Renal cortical epithelial cell (primary cell): ENCODE data around the gene SERPINB6. TPM values are rescaled to one million over a fixed set of nuclear protein-coding genes. Genes with fewer than 3 reads are reported as not detected.
"Not testable (repeated sequence)": the region's sequence is repeated elsewhere in the genome, so short reads cannot be mapped to it uniquely, and the experiment has no call there.

Source experiments
- DNase-seq: peaks from one replicate; pipeline ENCODE4 v3.0.0-alpha.2; 2011; ENCODE audit warnings: low read depth
- total RNA-seq: library from RNA; depleted of rRNA; stranded (reverse); fragments of >200 nt; gene quantifications from 2 replicates; pipeline ENCODE4 v1.2.3, GENCODE V29; 2014

Gene SERPINB6
- total RNA-seq, 1 donor from 2014 or later = 113 TPM

DNA sequence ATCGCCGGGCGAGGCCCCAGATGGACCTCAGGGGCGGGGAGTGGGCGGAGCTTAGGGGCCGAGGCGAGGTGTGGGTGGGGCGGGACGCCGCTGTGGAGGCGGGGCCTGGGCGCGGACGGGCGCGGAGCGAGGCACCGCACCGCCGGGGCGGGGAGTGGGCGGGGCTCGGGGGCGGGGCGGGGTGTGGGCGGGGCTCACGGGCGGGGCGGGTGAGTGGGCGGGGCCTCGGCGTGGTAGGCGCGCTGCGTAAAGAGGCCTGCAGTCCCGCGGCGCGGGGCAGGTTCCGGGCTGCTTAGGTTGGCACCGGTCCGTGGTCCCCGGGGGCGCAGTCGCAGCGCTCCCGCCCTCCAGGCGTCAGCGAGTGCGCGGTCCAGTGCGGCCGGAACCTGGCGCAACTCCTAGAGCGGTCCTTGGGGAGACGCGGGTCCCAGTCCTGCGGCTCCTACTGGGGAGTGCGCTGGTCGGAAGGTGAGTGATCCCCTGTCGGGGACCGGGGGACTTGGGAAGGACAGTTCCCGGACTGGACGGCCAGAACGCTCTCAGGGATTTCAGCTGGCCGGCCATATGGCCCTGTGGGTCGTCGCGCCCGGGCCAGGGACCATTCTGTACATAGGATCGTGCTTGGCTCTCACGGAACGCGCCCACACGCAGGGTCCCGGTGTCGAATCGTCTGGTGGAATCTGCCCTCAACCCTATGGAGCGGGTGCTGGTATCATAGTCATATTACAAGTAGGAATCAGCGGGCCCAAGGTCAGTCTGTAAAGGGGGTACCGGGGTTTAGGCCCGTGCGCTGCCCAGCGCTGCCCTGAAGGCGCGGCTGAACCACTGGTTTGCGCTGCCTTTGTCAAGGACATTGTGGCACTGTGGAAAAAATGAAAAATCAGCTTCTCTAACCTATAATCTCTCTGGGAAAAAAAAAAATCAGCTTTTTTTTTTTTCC, 28.5 kb upstream of the SERPINB6 start, which contains the start of gene NQO2:
Gene NQO2 (plus strand): TSS at position 277 of the 940 bp plus-strand sequence. CDS start 6,659 bp downstream, outside the sequence.
- DNase-seq = no peak

DNA sequence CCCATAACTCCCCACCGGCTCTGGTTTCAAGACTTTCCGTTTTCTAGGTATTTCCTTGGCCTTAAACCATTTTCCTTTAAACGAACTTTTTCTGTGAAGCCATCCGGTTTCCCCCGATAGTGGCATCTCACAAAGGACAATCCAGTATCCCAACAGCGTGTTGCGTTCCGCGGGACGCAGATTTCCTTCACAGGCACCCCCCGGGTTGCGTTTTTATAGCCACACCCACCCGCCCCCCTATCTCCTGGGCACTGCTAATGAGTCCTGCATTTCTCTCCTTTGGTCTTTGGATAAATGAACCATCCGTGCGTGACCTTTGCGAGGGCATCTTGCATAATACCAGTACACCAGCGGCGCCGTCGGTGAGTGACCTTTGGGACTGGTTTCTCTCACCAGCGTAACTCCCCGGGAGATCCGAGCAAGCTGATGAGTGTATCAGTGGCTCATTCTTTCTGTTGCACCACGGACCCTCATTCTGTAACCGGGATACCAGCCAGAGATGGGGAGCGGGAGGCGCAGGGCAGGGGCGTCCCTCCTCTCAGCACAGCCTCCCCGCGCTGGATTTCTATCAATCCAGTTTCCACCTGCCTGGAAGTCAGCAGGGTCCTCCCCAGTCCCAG, 27.7 kb upstream of the SERPINB6 start:
- peak; percentile 82 for DNase-seq

DNA sequence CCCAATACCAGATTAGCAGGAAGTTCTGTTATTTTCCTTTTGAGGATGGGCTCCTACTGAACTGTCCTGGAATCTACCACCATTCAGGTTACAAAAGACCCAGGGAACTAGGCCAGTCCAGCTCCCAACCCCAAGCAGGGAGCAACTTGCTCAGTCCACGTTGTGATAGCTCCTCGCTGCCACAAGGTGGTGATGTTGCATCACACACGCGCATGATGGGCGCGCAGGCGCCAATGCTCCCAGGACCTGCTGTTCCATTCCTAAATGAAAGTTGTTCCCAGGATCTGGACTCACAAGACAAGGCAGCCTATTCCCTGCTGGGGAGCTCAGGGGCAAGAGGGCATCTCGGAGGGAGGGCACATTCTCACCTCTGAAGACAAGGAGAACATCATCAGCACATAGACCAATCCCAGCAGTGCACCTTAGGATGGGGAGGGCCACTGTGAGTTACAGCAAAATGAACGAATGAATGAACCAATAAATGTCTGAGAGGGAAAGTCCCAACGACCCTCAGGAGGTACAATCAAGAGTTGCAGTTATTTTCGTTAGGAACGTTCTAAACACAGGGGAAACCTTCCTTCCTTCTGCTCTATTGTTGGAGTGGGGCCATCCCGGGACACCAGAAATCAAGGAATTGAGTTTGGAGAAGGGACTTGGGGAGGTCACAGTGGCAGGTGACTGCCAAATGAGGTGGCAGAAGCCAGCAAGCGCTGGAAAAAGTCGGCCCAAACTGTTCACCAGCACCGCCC, 27.1 kb upstream of the SERPINB6 start:
- not testable (repeated sequence) for DNase-seq

DNA sequence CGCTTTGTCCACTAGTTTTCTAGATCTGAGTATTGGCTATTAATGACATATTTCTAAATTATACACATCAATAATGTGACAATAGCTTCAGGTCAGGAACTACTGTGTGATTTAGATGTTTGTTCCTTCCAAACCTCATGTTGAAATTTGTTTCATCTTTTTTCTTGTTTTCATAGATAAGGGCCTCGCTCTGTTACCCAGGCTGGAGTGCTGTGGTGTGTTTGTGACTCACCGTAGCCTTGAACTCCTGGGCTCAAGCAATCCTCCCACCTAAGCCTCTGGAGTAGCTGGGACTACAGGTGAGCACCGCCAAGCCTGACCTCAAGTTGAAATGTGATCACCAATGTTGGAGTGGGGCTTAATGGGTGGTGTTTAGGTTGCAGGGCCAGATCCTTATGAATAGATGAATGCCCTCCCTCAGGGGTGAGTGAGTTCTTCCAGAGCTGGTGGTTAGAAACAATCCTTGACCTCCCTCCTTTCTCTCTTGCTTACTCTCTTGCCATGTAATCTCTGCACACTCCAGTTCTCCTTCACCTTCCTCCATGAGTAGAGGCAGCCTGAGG, 22.5 kb upstream of the SERPINB6 start:
- no peak for DNase-seq

DNA sequence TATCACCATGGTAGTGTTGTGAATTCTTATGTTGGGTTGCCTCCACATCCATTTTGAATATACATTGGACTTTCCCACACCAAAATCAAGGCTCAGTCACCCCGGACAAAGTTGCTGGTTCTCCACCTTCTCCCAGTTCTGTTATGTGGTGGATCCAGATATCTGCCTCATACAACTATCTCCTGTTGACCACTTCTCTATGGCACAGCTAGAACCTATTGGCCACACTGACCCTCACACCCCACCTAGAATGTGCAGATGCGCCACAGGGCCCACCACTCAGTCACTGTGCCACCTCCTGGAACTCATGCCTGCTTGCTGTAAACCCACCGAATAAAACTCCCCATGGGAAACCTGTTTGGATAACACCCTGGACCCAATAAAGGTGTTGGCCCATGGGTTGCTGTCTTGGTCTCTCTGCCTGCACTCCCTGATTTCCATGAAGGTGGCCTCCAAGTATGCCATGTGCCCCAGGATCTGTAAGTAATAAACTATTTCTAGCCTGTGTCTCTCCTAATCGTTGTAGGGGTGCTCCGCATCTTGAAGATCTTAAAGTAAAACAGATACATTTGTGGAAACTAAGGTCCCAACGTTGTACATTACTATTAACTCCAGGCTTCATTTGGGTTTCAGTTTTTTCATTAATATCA, 21.1 kb upstream of the SERPINB6 start:
- DNase-seq = no peak

DNA sequence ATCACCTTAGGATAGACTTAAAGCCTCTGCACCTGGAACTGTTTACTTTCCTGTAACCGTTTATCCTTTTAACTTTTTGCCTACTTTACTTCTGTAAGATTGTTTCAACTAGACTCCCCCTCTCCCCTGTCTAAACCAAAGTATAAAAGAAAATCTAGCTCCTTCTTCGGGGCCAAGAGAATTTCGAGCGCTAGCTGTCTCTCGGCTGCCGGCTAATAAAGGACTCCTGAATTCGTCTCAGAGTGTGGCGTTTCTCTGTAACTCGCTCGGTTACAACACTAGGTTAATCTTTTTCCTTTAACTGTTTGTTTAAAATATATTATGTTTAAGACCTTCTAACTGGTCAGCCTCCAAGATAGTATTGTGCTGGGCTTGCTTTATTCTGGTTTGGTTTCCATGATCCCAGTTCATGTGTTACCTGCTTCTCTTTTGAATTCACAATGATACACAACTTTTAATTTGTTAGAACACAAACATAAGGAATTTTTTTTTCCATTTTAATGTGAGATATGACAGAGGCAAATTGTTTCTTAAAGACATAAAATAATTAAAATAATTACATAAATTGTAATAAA, 19.7 kb upstream of the SERPINB6 start:
- DNase-seq = no peak

DNA sequence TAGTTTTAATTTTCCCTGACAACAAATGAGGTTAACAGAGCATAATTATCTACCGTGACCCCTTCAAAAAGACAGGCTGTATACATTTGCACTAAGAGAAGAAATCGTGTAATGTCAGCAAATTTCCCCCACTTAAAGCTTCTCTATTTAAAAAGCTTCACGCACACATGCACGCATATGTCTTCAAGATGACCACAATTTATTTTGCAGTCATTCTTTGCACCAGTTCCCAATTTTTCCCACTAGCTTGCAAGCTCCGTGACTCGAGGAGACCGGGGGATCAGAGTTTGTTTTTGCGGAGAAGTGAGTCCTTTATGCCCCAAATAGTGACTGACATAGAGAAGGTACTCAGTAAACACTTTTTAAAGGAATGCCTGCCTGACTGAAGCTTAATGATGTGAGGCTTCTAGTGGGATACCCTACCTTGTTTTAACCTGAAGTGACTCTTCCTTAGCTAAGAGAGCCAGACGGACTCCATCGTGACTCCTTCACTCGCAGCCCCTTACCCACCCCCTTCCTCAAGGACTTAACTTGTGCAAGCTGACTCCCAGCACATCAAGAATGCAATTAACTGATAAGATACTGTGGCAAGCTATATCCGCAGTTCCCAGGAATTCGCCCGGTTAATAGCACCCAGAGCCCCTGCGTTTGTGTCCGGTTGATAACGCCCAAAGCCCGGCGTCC, 19.0 kb upstream of the SERPINB6 start:
- peak; percentile 41 for DNase-seq

DNA sequence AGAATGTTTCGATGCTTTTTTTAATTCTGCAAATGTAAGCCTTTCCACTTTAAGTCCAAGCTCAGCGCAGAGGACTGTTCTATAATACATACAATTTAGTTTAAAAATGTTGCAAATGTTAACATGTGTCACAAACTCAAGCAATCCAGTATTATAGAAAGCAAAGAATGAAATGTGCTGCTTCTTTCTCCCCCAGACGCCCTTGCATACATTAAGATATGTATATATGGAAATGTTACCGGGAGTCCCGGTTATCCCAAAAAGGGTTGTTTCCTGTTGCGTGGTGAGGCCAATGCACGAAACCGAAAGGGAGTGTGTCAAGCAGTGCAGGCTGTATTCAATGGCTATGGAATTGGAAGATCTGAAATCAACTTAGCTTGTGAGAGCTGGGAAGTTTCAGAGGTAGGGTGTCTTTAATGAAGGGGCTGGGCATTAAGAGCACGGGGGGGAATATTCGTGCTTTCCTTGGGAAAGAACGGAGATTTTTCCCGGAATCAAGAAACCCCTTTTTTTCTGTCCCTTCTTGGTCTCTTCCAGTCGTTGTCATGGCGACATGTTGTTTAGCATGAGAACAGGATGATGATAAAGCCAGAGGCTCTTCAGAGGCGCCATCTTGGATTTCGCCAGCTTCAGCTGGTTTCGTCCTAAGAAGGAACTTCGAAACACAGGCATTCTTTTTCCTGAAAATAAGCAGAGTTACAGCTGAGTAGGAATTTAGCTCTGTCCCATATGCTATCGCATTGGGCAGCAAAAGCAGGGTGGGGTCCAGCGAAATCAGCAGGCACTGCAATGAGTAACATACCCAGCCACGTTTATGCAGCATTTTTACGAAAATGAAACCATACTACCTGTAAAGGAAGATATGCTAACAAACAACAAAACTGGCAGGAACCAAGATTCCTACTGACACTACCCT, 18.2 kb upstream of the SERPINB6 start:
- DNase-seq = peak; percentile 98

DNA sequence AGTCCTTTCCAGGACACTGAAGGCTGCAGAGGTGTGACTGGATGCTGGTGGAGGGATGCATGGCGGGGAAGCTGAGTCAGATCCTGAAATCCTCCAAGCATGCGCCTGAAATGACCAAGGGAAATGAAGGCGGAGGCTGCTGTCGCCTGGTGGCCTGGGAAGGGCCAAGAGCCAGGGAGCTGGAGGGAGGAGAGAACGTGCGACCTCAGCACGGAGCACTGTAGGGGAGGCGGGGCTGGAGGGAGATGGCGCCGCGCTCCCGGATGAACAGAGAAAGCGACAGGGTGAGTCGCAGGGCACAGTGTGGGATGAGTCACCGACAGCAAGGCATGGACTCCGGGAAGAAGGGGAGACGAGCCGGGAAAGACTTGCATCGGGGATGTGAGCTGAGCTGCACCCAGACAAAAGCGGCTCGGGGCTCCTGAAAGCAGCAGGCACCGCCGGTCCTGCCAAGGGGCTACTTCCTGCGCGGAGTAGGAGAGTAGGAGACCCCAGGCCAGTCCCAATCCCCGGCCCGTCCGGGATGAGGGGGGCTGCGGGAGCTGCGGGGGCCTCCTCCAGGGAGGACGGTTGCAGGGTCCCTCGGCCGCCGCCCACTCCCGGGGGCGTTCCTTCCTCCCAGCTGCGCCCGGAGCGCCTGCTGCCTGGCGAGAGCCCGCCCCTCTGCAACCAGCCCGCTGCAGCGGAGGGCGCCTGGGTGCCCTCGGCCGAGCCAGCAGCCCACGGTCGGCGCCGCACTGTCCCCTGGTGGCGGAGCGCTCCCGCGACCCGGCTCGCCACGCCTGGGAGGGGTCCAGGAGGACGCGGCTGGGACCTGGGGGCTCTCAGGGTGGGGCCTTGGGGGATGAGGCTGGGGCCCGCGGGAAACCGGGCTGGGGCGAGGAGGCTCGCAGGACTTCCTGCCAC, 17.3 kb upstream of the SERPINB6 start:
- DNase-seq = peak; percentile 87

DNA sequence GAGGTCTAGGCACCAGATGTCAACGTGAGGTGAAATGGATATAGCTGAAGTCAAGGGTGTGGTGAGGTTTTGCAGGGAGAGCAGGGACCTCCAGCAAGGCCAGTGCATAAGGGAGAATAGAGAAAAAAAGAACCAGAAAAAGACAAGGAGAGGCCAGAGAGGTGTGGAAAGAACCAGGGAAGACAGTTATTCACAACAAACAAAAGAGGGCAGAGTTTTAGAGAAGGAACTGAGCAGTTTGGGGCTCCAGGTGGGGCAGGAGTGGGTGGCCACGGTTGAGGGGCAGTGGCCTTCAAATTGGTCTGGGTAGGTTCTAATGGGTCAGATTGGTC, 16.7 kb upstream of the SERPINB6 start:
- DNase-seq = no peak

DNA sequence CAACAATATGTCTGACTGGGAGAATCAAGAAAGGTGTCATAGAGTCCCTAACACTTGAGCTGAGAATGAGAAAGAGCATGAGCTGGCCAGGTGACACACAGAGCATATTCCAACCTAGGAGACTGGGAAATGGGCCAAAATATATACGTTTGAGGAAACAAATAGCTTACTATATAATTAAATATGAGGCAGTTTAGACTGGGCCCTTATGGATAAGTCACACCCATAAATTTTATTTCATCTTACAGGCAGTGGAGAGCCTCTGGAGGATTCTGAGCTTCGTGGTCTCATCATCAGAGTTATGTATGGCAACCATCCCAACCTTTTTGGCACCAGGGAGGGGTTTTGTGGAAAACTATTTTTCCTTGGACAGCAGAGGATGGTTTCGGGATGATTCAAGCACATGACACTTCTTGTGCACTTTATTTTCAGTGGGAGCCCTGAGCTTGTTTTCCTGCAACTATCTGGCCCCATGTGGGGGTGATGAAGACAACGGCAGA, 15.4 kb upstream of the SERPINB6 start:
- DNase-seq = no peak

DNA sequence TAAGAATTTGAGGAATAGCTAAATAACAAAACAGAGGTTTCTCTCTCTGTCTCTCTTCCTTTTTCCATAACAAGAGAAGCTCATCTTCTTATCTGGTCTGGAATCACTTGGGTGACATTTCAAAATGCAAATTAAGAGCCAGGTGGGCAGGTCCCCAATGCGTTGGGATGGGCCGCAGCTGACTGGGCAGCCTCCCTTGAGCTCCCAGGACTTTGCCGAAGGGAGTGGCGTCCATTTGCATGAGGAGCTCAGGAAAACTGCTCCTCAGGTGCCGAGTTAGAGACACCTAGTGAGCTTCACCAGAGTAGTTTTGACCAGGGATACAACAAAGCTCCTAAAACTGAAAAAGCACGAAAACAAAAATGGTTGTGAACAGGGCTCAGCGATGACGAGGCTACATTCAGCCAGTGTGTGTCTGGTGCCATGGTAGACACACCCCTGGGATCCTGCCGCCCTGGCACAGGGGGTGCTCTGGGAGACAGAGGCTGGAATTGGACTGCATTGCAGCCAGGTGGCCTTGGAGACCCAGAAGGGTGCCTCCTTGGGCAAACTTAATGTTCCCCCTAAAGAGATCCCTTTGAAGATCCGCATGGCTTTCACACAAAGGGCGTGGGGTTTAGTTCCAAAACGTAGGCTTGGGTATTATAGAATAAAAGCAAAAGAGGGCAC, 13.5 kb upstream of the SERPINB6 start:
- no peak for DNase-seq

DNA sequence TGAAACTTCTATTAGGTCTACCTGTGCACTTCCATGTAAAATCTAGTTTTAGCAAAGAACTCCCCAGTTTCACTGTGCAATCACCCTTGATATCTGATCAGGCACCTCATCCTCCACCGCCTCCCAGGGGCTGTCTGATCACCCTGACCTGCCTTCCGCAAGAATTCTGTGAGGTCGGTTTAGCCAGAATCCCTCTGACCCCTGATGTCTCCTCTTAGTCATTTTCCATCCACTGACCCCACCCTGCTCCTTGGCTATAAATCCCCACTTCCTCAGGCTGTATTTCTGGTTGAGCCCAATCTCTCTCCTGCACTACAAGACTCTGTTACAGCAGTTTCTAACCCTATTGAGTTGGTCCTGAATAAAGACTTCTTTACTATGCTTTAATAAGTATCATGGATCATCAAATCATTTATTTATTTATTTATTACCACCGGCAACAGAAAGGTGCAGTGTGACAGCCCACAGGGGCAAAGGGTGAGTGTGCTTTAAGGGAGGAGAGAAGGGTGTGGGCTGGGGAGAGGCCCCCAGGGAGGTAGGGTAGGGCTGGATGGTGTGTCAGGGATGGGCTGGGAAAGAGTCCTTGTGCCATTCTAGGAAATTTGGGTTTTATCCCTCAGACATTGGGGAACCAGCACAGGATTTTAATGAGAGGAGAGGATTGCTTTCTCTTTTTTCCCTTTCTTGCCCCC, 11.2 kb upstream of the SERPINB6 start:
- DNase-seq = no peak

DNA sequence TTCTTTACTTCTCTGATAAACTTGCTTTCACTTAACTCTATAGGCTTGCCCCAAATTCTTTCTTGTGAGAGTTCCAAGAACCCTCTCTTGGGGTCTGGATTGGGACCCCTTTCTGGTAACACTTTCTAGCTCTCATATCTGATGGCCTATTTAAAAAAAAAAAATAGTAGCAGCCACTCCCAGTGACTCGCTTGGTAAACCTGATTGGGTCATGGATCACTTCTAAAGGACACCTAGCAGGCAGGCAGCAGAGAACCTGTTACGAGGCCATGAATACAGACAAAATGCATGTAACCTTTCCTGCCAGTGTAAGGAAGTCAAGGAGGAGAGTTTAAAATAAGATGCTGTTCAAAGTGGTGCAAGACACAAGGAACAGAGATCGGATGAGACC, 9.1 kb upstream of the SERPINB6 start:
- DNase-seq = peak; percentile 46

DNA sequence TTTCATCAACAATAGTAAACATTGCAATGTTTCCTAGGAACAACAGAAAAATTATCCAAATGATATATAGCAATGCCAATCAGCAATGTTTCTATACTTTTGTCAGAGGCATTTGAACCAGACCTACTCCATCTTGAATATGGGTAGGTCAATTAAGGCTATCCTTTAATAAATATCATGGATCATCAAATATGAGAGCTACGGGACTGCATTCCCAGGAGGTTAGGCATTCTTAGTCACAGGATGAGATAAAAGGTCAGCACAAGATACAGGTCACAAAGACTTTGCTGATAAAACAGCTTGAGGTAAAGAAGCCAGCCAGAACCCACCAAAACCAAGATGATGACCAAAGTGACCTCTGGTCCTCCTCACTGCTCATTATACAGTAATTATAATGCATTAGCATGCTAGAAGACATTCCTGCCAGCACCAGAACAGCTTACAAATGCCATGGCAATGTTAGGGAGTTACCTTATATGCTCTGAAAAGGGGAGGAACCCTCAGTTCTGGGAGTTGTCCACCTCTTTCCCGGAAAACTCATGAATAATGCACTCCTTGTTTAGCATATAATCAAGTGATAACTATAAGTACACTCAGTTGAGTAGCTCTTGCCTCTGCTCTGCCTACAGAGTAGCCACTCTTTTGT, 8.6 kb upstream of the SERPINB6 start:
- DNase-seq = peak; percentile 88

DNA sequence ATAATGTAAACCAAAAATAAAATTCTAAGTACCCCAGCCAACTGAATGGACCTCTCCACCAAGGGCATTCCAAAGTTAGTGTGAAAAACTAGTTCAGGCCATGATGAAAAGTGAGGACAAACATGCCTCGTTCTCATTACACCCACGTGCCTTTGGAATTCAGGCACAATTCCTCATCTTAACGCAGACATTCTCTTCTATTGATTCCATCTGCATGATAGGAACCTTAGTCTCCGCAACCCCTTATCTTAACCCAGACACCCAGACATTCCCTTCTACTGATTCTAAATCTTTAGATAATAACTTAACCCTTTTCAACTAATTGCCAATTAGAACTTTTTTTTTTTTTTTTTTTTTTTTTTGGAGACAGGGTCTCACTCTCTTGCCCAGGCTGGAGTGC, 7.6 kb upstream of the SERPINB6 start:
- DNase-seq = no peak
